Activated CD4-positive, alpha-beta T cell treated with anti-CD3 and anti-CD28 coated beads, Interleukin-2, amount 50 U/mL, for 1 hour (primary cell): ENCODE results near the gene MTHFD2L.
A peak's percentile ranks its signal among the peaks of the same experiment; 100 is the strongest.
"Not testable (repeated sequence)": the region's sequence is repeated elsewhere in the genome, so short reads cannot be mapped to it uniquely, and the experiment has no call there.

Experiments used
- DNase-seq: peaks from one replicate; pipeline ENCODE4 v3.0.0-alpha.2; 2020

The MTHFD2L gene

DNA sequence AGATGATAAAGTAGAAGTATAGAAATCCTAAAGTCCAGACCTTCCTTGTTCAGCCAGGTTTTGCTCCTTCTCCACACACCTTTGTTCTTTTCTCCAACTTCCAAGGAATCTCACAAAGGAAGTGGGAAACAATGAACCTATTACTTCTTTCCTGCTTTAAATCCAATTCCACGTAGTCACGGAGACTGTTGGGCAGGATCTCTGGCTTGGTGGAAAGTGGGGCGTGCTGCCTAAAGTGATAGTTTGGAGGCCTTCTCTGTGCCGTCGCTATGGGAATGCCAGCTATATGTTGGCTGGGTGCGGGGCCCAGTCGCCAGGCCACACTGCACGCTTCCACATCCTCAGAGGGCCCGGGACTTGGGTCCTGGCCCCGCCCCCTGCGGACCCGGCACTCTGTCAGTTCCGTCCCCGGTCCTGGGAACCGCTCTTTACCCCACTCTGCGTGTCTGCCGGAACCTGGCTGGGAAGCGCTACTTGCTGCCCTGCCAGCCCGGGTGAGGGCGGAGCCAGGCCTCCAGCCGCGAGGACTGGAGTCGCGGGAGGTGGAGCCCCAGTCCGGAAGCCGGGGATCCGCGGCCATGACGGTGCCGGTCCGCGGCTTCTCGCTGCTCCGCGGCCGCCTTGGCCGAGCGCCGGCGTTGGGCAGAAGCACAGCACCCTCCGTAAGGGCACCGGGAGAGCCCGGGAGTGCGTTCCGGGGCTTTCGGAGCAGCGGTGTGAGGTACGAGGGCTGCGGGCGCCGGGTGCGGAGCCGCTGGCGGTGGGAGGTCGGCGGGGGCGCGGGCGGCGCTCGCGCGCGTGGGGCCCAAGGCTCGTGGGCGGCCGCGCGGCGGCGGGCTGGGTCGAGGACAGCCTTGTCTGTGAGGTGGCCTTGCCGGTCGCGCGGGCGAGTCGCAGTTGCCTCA is at the start of gene MTHFD2L:
Gene MTHFD2L, plus strand, starts transcription at position 558 of the 905 bp plus-strand sequence. Its CDS starts 21 bp downstream, at position 579.
- DNase-seq = peak; percentile 69

GRCh38 chr4:74108457-74109115 is 49.3 kb upstream of the MTHFD2L start:
- DNase-seq = no peak

GRCh38 chr4:74109116-74109869 is 48.6 kb upstream of the MTHFD2L start:
- no peak for DNase-seq

DNA sequence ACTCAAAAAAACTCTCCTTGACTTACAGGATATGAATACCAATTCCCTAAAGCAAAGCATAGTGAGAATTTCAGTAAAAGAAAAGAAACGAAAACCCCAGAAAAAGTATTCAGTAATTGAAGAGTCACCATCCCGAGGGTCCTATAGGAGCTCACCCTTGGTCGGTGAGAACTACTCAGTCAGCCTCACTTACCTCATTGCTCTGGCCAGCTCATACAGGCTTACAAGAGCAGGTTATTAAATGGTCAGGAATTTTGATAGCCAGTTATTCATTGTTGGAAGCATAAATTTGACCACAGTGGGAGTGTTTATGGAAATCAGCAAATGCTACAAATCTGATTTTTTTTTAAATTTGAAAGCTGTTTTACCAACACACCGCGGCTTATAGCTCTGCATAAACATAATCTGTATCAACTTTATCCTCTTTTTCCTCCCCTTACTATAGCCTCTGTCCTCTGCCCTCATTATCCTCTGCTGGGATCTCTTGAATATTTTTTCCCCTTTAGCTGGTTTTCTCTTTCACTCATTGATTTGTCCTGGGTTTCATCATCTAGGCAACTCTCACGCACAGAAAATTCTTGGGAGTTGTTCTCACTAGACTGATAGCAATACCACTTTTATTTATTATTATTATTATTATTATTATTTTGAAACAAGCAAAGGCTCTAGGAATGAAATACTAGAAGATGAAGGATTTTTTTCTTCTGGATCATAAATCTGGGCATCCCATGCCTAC is 47.9 kb upstream of the MTHFD2L start:
- DNase-seq = no peak

DNA sequence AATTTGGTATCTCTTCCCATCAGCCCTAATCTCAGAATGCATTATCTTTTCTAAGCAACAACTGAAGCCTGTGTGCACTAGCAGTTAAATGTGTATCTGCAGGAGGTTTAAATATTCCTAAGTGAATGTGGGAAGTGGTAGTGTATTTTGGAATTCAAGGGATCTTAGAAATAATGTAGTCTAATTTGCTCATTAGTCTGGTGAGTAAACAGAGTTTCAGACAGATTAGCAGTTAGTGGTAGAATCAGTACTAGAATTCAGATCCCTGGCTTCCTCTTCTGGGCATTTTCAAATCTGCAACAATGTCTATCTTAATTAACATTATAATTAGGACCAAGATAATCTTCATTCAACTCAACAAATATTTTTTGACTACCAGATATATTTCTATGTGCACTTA is 47.2 kb upstream of the MTHFD2L start:
- no peak for DNase-seq

- no peak for DNase-seq
Observed at GRCh38 chr4:74111306-74111975, 46.5 kb upstream of the MTHFD2L start.

GRCh38 chr4:74111990-74112389 is 45.9 kb upstream of the MTHFD2L start:
- no peak for DNase-seq

GRCh38 chr4:74112399-74113105 is 45.4 kb upstream of the MTHFD2L start:
- no peak for DNase-seq

- no peak for DNase-seq
Observed at GRCh38 chr4:74114234-74114633, 43.7 kb upstream of the MTHFD2L start.

DNA sequence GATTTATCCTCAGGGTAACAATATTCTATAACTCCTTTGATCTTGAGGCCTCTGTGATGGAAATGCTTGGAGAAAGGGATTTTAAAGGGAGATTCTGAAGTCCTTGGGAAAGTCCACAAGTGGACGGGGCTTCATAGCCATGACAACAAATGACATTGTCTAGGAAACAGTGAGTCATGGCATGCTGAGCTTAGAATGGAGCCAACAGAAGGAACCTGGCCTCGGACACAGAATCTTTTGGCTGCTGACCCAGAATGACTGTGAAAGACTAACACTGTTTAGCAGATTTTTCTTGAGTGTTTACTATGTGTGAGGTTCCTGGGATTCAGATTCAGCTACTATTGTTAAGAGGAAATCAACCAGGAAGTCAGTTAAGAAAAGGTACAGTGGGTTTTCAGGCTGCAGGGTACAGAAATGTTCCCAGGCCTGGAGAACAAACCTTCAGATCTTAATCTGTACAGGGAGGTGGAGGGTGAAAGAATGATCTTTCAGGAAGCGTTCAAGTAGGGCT is 40.8 kb upstream of the MTHFD2L start:
- no peak for DNase-seq

- no peak for DNase-seq
Observed at GRCh38 chr4:74118600-74119338, 39.1 kb upstream of the MTHFD2L start.

GRCh38 chr4:74120086-74120485 is 37.8 kb upstream of the MTHFD2L start:
- no peak for DNase-seq

- no peak for DNase-seq
Observed at GRCh38 chr4:74121643-74122579, 36.0 kb upstream of the MTHFD2L start.

DNA sequence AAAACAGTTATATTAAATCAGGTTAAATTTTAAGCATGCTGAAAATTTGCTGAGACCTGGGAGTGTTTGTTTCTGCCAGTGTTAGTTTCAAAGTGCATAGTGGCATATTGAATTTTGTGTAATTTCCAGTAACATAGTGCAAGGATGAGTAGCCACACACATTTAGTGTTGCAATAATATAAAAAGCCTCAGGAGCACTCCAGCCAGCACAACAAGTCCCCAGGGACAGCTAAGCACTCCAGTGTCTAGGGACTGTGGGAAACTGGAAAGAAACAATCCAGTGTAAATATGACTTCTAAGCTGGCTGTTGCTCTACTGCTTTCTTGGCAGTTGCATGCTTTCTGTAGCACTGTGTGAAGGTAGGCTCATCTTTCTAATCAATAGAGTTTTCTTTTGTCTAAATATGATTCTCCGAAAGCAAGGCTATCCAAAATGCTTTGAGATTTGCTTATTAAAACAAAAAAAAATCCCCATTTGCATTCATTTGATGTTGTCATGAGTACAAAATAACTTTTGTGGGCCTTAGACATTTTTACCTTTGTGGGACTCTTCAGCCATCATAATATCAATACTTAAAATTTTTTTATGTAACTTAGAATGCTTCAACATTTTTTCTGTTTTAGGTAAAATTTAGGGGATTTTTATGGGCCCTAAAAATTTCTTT is 34.7 kb upstream of the MTHFD2L start:
- DNase-seq = no peak

DNA sequence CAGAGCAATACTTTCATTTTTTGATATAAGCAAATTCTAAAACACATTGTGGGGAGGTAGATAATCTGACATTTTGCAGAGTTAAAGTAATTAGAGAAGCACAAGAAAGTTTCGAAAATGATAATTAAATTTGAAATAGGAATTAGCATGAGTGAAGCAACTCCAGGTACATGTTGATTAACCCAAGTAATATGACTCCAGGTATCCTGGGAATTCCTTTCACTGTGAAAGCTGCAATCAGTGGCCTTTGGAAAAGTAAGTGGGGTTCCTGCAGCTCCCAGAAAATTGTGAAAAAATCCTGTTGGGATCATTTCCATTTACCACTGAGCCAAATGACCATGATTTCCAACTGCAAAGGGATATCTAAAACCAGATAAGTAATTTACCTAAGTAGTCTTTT is 32.9 kb upstream of the MTHFD2L start:
- DNase-seq = no peak

DNA sequence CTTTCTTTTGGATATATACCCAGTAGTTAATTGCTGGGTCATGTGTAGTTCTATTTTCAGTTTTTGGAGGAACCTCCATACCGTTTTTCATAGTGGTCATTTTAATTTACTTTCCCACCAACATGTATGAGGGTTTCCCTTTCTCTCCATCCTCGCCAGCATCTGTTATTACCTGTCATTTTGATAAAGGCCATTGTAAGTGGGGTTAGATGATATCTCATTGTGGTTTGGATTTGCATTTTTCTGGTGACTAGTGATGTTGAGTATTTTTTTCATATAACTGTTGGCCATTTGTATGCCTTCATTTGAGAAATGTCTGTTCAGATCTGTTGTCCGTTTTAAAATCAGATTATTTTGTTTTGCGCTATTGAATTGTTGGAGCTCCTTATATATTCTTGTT is 30.2 kb upstream of the MTHFD2L start:
- DNase-seq = no peak

DNA sequence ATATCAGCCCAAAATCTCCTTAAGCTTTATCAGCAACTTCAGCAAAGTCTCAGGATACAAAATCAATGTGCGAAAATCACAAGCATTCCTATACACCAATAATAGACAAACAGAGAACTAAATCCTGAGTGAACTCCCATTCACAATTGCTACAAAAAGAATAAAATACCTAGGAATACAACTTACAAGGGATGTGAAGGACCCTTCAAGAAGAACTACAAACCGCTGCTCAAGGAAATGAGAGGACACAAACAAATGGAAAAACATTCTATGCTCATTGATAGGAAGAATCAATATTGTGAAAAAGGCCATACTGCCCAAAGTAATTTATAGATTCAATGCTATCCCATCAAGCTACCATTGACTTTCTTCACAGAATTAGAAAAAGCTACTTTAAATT is 27.1 kb upstream of the MTHFD2L start:
- not testable (repeated sequence) for DNase-seq

- DNase-seq = not testable (repeated sequence)
Observed at GRCh38 chr4:74132188-74132587, 25.7 kb upstream of the MTHFD2L start.

DNA sequence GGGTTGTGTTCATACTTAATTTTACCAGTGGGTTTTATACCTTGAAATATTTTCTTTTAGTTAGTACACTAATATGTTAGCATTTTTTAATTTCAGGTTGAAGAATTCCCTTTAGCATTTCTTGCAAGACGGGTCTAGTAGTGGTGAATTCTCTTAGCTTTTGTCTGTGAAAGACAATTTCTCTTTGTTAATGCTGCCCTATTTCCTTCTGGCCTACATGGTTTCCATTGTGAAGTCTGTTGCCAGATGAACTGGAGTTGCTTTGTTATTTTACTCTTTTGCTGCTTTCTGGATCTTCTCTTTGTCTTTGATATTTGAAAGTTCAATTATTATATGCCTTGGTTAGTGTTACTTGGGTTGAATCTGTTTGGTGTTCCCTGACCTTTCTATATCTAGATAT is 25.0 kb upstream of the MTHFD2L start:
- no peak for DNase-seq
